Activated CD4-positive, alpha-beta T cell treated with anti-CD3 and anti-CD28 coated beads for 36 hours (primary cell): ENCODE results near the gene PRDM5. TPM values are rescaled to one million over a fixed set of nuclear protein-coding genes. Genes with fewer than 3 reads are reported as not detected.

Source experiments
- ATAC-seq: fragments of 200-7000 bp; cut with Tn5 transposase; one replicate; pipeline ENCODE4 v1.10.0; 2021; ENCODE audit warnings: mild to moderate bottlenecking, moderate library complexity
- CTCF ChIA-PET: fragments of 350-600 bp; sonication (Branson Sonifier 250); formaldehyde crosslinking; loops from one replicate; lab custom pipeline; 2021; ENCODE audit warnings: antibody characterized with exemption; lab: Charles Lee
- POLR2A ChIA-PET: fragments of 350-600 bp; sonication (Branson Sonifier 250); formaldehyde crosslinking; loops from one replicate; lab custom pipeline; 2021; ENCODE audit warnings: antibody characterized with exemption, inconsistent platforms; lab: Charles Lee
- DNase-seq: peaks from one replicate; pipeline ENCODE4 v3.0.0-alpha.2; 2020
- H3K27ac Mint-ChIP-seq: one replicate; pipeline ENCODE4 v1.8.0; 2021; ENCODE audit warnings: mixed read lengths
- H3K27me3 Mint-ChIP-seq: one replicate; pipeline ENCODE4 v1.8.0; 2021; ENCODE audit warnings: mixed read lengths
- H3K36me3 Mint-ChIP-seq: one replicate; pipeline ENCODE4 v1.8.0; 2021; ENCODE audit warnings: low read depth, mixed read lengths
- H3K4me1 Mint-ChIP-seq: one replicate; pipeline ENCODE4 v1.8.0; 2021; ENCODE audit warnings: mixed read lengths
- H3K4me3 Mint-ChIP-seq: one replicate; pipeline ENCODE4 v1.8.0; 2021; ENCODE audit warnings: mild to moderate bottlenecking, moderate library complexity, mixed read lengths
- H3K9me3 Mint-ChIP-seq: one replicate; pipeline ENCODE4 v1.8.0; 2021; ENCODE audit warnings: low read depth, mixed read lengths
- intact Hi-C, 2 experiments: fragments of 100-400 bp; cut with DNase I in 1 of 2; cut with micrococcal nuclease in 1 of 2; formaldehyde crosslinking; loops; one replicate each; pipeline versions ENCODE4 v1.14.2 to v1.15.1; 2022 to 2024; cut with DNase I, micrococcal nuclease
- total RNA-seq, 2 experiments: library from RNA; stranded (reverse); gene quantifications; one replicate each; pipeline ENCODE4 v1.2.3, GENCODE V29; 2021

The PRDM5 gene
- total RNA-seq, 2 experiments from 2014 or later: 0.05 TPM; not detected in 1

GRCh38 chr4:120839974-120840751 lies 82.4 kb downstream of the PRDM5 start:
- ATAC-seq (no peak), DNase-seq (no peak)
- intact Hi-C loops: loop anchor here in 1 of 2 experiments (10.0 kb wide), 1 partner anchor 205 kb away; no protein-coding TSS in a partner anchor
- Mint-ChIP-seq H3K27me3 (peaks cover 1% of the 10 kb centered on the region), H3K27ac (no peak overlapping the region), H3K36me3 (no peaks in the 10 kb centered on the region), H3K9me3 (no peaks in the 10 kb centered on the region), H3K4me1 (peaks cover 13% of the 10 kb centered on the region), H3K4me3 (no peak overlapping the region)
- CTCF ChIA-PET: no interaction called here
- POLR2A ChIA-PET: no interaction called here

- no peaks in the 10 kb centered on the region for H3K9me3 Mint-ChIP-seq
- ChIA-PET CTCF (interaction anchor here (0.5 kb wide), 1 partner anchor 116 kb away, joined by 3 read pairs; no protein-coding TSS in a partner anchor), POLR2A (no interaction called here)
- no peaks in the 10 kb centered on the region for H3K36me3 Mint-ChIP-seq
- H3K27me3 Mint-ChIP-seq: peaks cover 1% of the 10 kb centered on the region
- H3K4me3 Mint-ChIP-seq: no peak overlapping the region
- no peak for ATAC-seq
- no peak for DNase-seq
- H3K27ac Mint-ChIP-seq: no peak overlapping the region
- H3K4me1 Mint-ChIP-seq: peaks cover 7% of the 10 kb centered on the region
- intact Hi-C loops: no loop called here
Measured at GRCh38 chr4:120839334-120839973, 83.1 kb downstream of the PRDM5 start.

- H3K27me3 Mint-ChIP-seq: peaks cover 1% of the 10 kb centered on the region
- DNase-seq (no peak), ATAC-seq (no peak)
- no peaks in the 10 kb centered on the region for H3K36me3 Mint-ChIP-seq
- H3K4me3 Mint-ChIP-seq: no peak overlapping the region
- ChIA-PET POLR2A (no interaction called here), CTCF (interaction anchor here (0.5 kb wide), 1 partner anchor 115 kb away, joined by 3 read pairs; no protein-coding TSS in a partner anchor)
- intact Hi-C loops: no loop called here
- H3K4me1 Mint-ChIP-seq: peaks cover 4% of the 10 kb centered on the region
- no peaks in the 10 kb centered on the region for H3K9me3 Mint-ChIP-seq
- H3K27ac Mint-ChIP-seq: no peak overlapping the region
Measured at GRCh38 chr4:120838784-120839183, 83.7 kb downstream of the PRDM5 start.

DNA sequence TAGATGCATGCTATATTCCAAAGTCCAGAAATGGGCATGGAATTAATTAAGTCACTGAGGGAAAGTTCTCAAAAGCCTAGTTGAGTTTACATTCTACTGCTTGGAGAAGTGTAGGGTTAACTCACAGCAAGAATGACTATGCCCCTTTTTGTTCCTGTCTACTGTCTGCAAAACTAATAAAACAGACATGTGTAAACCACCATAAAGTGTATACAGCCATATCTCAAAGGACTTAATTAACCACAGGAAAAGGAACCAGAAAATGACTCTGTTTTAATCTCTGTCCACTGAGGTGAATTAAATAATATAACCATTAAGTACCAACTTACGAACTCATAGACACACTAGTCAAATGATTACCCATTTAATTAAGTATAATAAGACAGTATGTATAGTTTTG lies 84.9 kb downstream of the PRDM5 start:
- POLR2A ChIA-PET: no interaction called here
- H3K36me3 Mint-ChIP-seq: no peaks in the 10 kb centered on the region

DNA sequence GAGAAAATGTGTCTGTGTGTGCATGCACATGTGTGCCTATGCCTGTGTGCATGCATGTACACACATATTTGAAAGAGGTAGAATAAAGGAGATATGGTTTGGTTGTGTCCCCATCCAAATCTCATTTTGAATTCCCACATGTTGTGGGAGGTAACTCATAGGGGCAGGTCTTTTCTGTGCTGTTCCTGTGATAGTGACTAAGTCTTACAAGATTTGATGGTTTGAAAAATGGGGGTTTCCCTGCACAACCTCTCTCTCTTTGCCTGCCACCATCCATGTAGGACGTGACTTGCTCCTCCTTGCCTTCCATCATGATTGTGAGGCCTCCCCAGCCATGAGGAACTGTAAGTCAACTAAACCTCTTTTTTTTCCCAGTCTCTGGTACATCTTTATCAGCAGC lies 87.2 kb downstream of the PRDM5 start:
- no peak for DNase-seq
- intact Hi-C loops: no loop called here
- no peak overlapping the region for H3K4me3 Mint-ChIP-seq
- peak; percentile 49 for ATAC-seq
- CTCF ChIA-PET: interaction anchor here (1.6 kb wide), 1 partner anchor 9 kb away, joined by 3 read pairs; no protein-coding TSS in a partner anchor
- peaks cover 2% of the 10 kb centered on the region for H3K4me1 Mint-ChIP-seq
- peaks cover 6% of the 10 kb centered on the region for H3K9me3 Mint-ChIP-seq
- no peaks in the 10 kb centered on the region for H3K36me3 Mint-ChIP-seq
- POLR2A ChIA-PET: no interaction called here
- H3K27ac Mint-ChIP-seq: no peak overlapping the region
- peaks cover 2% of the 10 kb centered on the region for H3K27me3 Mint-ChIP-seq

More for the DNA sequence above, 84.9 kb downstream of the PRDM5 start:
- H3K4me3 Mint-ChIP-seq: no peak overlapping the region
- peaks cover 6% of the 10 kb centered on the region for H3K9me3 Mint-ChIP-seq
- CTCF ChIA-PET: no interaction called here
- DNase-seq (no peak), ATAC-seq (no peak)
- peaks cover 1% of the 10 kb centered on the region for H3K27me3 Mint-ChIP-seq
- peaks cover 2% of the 10 kb centered on the region for H3K4me1 Mint-ChIP-seq
- no peak overlapping the region for H3K27ac Mint-ChIP-seq
- intact Hi-C loops: no loop called here

GRCh38 chr4:120830204-120830603 lies 92.3 kb downstream of the PRDM5 start:
- ATAC-seq (no peak), DNase-seq (no peak)
- Mint-ChIP-seq H3K27me3 (peaks cover 5% of the 10 kb centered on the region), H3K36me3 (no peaks in the 10 kb centered on the region), H3K4me3 (no peak overlapping the region), H3K27ac (no peak overlapping the region), H3K9me3 (peaks cover 6% of the 10 kb centered on the region), H3K4me1 (no peaks in the 10 kb centered on the region)
- ChIA-PET POLR2A (no interaction called here), CTCF (interaction anchor here (0.5 kb wide), 1 partner anchor 45 kb away, joined by 3 read pairs; no protein-coding TSS in a partner anchor)
- intact Hi-C loops: no loop called here

- intact Hi-C loops: no loop called here
- H3K36me3 Mint-ChIP-seq: no peaks in the 10 kb centered on the region
- DNase-seq: no peak
Measured at GRCh38 chr4:120829113-120829831, 93.3 kb downstream of the PRDM5 start.

GRCh38 chr4:120826853-120827252 lies 95.7 kb downstream of the PRDM5 start:
- H3K4me3 Mint-ChIP-seq: no peak overlapping the region
- H3K9me3 Mint-ChIP-seq: no peaks in the 10 kb centered on the region
- CTCF ChIA-PET: interaction anchor here (1.1 to 1.2 kb wide), 2 partner anchors 11 to 248 kb away, joined by 3 read pairs; no protein-coding TSS in a partner anchor
- DNase-seq: no peak
- no peak overlapping the region for H3K27ac Mint-ChIP-seq
- no peaks in the 10 kb centered on the region for H3K36me3 Mint-ChIP-seq
- no peak for ATAC-seq
- POLR2A ChIA-PET: no interaction called here
- intact Hi-C loops: no loop called here
- peaks cover 5% of the 10 kb centered on the region for H3K27me3 Mint-ChIP-seq
- no peaks in the 10 kb centered on the region for H3K4me1 Mint-ChIP-seq

More at GRCh38 chr4:120829113-120829831, 93.3 kb downstream of the PRDM5 start:
- H3K27ac Mint-ChIP-seq: no peak overlapping the region
- ChIA-PET POLR2A (no interaction called here), CTCF (no interaction called here)
- no peak overlapping the region for H3K4me3 Mint-ChIP-seq
- H3K27me3 Mint-ChIP-seq: peaks cover 5% of the 10 kb centered on the region
- H3K9me3 Mint-ChIP-seq: peaks cover 6% of the 10 kb centered on the region
- H3K4me1 Mint-ChIP-seq: no peaks in the 10 kb centered on the region
- no peak for ATAC-seq

DNA sequence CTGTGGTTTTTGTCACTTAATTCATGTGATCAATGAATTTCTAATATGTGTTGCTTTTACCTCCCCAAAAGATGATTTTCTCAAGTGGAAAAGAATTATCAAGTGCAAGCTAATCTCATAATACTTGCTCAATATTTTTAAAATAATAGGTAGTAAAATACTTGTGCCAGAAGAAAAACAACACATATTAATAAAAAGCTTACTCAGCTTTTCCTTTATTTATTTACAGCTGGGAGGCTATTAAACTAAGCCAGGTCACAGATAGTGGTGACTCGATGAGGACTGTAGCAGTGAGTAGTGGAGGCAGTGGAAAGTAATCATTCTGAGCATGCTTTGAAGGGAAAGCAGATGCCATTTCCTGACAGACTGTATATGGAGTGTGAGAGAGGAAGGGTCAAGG lies 96.1 kb downstream of the PRDM5 start:
- Mint-ChIP-seq H3K27ac (no peak overlapping the region), H3K27me3 (peaks cover 5% of the 10 kb centered on the region), H3K9me3 (no peaks in the 10 kb centered on the region), H3K36me3 (no peaks in the 10 kb centered on the region), H3K4me1 (no peaks in the 10 kb centered on the region), H3K4me3 (no peak overlapping the region)
- no peak for ATAC-seq
- ChIA-PET CTCF (interaction anchor here (1.1 to 1.2 kb wide), 2 partner anchors 12 to 247 kb away, joined by 3 read pairs; no protein-coding TSS in a partner anchor), POLR2A (no interaction called here)
- no peak for DNase-seq
- intact Hi-C loops: no loop called here

DNA sequence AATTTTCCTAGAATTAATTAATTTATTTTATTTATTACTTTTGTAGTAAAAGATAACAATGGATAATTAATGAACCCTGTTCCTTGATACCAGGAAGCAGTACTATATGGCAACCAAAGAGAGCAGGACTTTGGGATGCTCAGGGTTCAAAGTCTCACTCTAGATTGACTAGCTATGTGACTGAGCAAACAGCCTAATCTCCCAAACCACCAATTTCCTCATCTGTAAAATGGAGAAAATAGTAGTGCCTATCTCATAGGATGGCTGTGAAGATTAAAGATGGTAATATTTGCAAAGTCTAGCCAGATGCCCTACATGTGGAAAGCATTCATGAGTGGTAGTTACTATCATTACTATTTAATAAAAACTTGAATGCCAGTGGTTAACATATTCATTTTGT lies 97.6 kb downstream of the PRDM5 start:
- ChIA-PET CTCF (no interaction called here), POLR2A (no interaction called here)
- no peak overlapping the region for H3K4me3 Mint-ChIP-seq
- H3K4me1 Mint-ChIP-seq: peaks cover 1% of the 10 kb centered on the region
- no peaks in the 10 kb centered on the region for H3K9me3 Mint-ChIP-seq
- no peaks in the 10 kb centered on the region for H3K36me3 Mint-ChIP-seq
- peaks cover 3% of the 10 kb centered on the region for H3K27me3 Mint-ChIP-seq
- ATAC-seq: no peak
- intact Hi-C loops: no loop called here
- no peak for DNase-seq
- no peak overlapping the region for H3K27ac Mint-ChIP-seq

DNA sequence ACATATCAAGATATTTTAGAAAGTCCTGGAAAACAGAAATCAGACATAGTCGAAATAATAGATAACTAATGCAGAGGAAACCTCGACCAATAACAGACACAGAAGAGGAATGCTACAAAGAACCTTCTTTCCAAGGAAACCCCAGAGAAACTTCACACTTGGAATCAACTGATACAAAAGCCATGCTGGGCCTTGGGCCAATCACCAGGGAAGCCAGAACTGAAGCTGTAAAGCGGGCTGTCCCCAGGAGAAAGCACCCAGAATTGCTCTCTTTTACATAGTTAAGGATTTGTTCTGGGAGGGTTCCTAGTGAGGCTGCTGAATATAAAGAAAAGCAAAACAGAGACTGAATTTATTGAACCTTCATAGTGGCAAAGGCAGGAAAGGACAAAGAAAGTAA lies 100.5 kb downstream of the PRDM5 start:
- POLR2A ChIA-PET: no interaction called here

More for the DNA sequence above, 100.5 kb downstream of the PRDM5 start:
- Mint-ChIP-seq H3K36me3 (no peaks in the 10 kb centered on the region), H3K4me3 (no peak overlapping the region), H3K27me3 (peaks cover 3% of the 10 kb centered on the region), H3K27ac (no peak overlapping the region), H3K4me1 (peaks cover 5% of the 10 kb centered on the region), H3K9me3 (no peaks in the 10 kb centered on the region)
- intact Hi-C loops: no loop called here
- DNase-seq: no peak
- CTCF ChIA-PET: no interaction called here
- no peak for ATAC-seq
